ENCODE measurements around the gene NRXN3. TPM values are rescaled to one million over a fixed set of nuclear protein-coding genes. Genes with fewer than 3 reads are reported as not detected.

NRXN3 gene
- total and polyA plus RNA-seq, 2 of the 13 experiments (the other 11 are each of a cell fraction or from before 2014, with no cell fraction given) = 0.03 TPM; not detected in 1

DNA sequence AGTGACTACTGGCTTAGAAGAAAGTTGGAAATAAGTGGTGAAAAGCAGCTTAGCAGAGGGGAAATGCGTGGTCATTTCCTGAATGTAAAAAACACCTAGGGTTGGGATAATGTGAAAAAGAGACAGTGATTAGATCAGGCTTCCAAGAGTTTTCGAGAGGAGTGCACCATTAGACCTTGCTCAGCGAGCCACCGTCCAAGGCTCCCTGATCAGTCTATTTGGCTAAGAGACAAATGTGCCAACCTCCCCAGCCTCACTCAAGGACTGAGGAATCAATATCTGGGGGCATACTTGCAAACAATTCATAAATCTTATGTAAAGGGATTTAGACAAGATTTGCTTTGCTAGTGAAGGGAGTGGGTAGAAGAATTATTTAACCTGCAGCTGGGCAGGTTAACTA lies 594.5 kb downstream of the NRXN3 start (continued):
- TF ChIP-seq SPEN (CRISPR knock-in tag; IDR thresholded peaks at IDR 0.05; ENCODE audit: low read depth) (no peak), IKZF1 (IDR thresholded peaks at IDR 0.05) (no peak), SAP130 (CRISPR knock-in tag; IDR thresholded peaks at IDR 0.05; ENCODE audit: low read depth) (no peak), ZNF20 (CRISPR knock-in tag; IDR thresholded peaks at IDR 0.05) (no peak), FOXC1 (CRISPR knock-in tag; IDR thresholded peaks at IDR 0.05; ENCODE audit: borderline replicate concordance) (no peak), ZFP36 (IDR thresholded peaks at IDR 0.05; ENCODE audit: borderline replicate concordance, low read depth, low read length, partially characterized antibody) (no peak)

DNA sequence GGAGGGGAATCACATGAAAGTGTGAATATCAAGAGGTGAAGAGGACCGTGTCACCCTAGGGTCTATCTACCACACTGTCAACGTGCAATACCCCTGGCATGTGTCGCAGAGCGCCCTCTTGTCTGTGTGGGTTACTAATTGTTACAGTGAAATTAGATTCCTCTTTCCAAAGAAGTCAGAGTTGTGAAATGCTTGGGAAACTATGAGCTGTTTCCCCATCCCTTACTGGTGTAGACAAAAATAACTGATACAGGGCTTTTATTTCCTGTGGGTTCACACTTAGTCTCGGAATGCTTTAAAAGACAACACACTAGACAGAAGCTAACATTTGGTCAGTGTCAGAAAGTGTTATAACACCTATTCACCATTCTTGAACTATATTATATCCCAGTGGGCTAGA lies 597.3 kb downstream of the NRXN3 start:
- ATAC-seq (no peak), FAIRE-seq (no peak), DNase-seq (ENCODE audit: low spot score) (no peak)
- H3K9ac ChIP-seq (ENCODE audit: insufficient read depth, low read depth, low read length) = no peak overlapping the region
- H3K27me3 ChIP-seq (ENCODE audit: control insufficient read depth in 1 of 2, insufficient read depth in 2 of 2, low read length in 2 of 2) = no peaks in the 10 kb centered on the region
- H3K4me2 ChIP-seq (ENCODE audit: low read depth, low read length) = no peak overlapping the region
- no peaks in the 10 kb centered on the region for H3K79me2 ChIP-seq (ENCODE audit: insufficient read depth, low read length)
- H3K36me3 ChIP-seq (replicated peaks in 1 of 2; ENCODE audit: control insufficient read depth in 1 of 2, insufficient read depth in 2 of 2, low read length in 2 of 2) = no peaks in the 10 kb centered on the region
- intact Hi-C loops (cut with micrococcal nuclease; ENCODE audit: unreplicated experiment) = no loop called here
- ChIA-PET POLR2A (no interaction called here), CTCF (ENCODE audit: low intra/inter-chr PET ratio, low total read pairs) (no interaction called here)
- no peaks in the 10 kb centered on the region for H4K20me1 ChIP-seq (ENCODE audit: insufficient read depth, low read length)
- no peak overlapping the region for H3K27ac ChIP-seq (ENCODE audit: extremely low read length, insufficient read depth, low read length)
- in situ Hi-C loops (cut with HindIII; ENCODE audit: extremely low pct_ligation_motif_present, low pct_unique_long_range_greater_than_20kb) = no loop called here
- H3K4me3 ChIP-seq (replicated peaks in 1 of 3; ENCODE audit: insufficient read depth in 1 of 3, low read depth in 2 of 3, low read length in 3 of 3) = no peak overlapping the region
- no peaks in the 10 kb centered on the region for H3K4me1 ChIP-seq (ENCODE audit: insufficient read depth, low read length)
- no peak overlapping the region for H2AFZ ChIP-seq (ENCODE audit: low read length)
- no TSS peak for BruUV-seq (replicated peaks)
- WGBS (ENCODE audit: low lambda C conversion rate) = 0% methylated on average over 5 of the region's 5 CpGs
- H3K9me3 ChIP-seq (ENCODE audit: low read length) = no peaks in the 10 kb centered on the region
- TF ChIP-seq HNRNPH1 (optimal IDR thresholded peaks at IDR 0.05; ENCODE audit: low read depth, low read length) = no peak
- TF ChIP-seq, protein P1, sequence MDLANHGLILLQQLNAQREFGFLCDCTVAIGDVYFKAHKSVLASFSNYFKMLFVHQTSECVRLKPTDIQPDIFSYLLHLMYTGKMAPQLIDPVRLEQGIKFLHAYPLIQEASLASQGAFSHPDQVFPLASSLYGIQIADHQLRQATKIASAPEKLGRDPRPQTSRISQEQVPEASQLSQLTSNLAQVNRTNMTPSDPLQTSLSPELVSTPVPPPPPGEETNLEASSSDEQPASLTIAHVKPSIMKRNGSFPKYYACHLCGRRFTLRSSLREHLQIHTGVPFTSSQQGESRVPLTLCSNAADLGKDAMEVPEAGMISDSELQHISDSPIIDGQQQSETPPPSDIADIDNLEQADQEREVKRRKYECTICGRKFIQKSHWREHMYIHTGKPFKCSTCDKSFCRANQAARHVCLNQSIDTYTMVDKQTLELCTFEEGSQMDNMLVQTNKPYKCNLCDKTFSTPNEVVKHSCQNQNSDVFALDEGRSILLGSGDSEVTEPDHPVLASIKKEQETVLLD (CRISPR knock-in tag; IDR thresholded peaks at IDR 0.05; ENCODE audit: low read depth) = no peak
- TF ChIP-seq KLF11 (CRISPR knock-in tag; IDR thresholded peaks at IDR 0.05) = no peak
- TF ChIP-seq HMG20A (CRISPR knock-in tag; IDR thresholded peaks at IDR 0.05; ENCODE audit: borderline replicate concordance) = no peak
- TF ChIP-seq, protein P2, sequence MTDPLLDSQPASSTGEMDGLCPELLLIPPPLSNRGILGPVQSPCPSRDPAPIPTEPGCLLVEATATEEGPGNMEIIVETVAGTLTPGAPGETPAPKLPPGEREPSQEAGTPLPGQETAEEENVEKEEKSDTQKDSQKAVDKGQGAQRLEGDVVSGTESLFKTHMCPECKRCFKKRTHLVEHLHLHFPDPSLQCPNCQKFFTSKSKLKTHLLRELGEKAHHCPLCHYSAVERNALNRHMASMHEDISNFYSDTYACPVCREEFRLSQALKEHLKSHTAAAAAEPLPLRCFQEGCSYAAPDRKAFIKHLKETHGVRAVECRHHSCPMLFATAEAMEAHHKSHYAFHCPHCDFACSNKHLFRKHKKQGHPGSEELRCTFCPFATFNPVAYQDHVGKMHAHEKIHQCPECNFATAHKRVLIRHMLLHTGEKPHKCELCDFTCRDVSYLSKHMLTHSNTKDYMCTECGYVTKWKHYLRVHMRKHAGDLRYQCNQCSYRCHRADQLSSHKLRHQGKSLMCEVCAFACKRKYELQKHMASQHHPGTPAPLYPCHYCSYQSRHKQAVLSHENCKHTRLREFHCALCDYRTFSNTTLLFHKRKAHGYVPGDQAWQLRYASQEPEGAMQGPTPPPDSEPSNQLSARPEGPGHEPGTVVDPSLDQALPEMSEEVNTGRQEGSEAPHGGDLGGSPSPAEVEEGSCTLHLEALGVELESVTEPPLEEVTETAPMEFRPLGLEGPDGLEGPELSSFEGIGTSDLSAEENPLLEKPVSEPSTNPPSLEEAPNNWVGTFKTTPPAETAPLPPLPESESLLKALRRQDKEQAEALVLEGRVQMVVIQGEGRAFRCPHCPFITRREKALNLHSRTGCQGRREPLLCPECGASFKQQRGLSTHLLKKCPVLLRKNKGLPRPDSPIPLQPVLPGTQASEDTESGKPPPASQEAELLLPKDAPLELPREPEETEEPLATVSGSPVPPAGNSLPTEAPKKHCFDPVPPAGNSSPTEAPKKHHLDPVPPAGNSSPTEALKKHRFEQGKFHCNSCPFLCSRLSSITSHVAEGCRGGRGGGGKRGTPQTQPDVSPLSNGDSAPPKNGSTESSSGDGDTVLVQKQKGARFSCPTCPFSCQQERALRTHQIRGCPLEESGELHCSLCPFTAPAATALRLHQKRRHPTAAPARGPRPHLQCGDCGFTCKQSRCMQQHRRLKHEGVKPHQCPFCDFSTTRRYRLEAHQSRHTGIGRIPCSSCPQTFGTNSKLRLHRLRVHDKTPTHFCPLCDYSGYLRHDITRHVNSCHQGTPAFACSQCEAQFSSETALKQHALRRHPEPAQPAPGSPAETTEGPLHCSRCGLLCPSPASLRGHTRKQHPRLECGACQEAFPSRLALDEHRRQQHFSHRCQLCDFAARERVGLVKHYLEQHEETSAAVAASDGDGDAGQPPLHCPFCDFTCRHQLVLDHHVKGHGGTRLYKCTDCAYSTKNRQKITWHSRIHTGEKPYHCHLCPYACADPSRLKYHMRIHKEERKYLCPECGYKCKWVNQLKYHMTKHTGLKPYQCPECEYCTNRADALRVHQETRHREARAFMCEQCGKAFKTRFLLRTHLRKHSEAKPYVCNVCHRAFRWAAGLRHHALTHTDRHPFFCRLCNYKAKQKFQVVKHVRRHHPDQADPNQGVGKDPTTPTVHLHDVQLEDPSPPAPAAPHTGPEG (CRISPR knock-in tag; IDR thresholded peaks at IDR 0.05) = no peak
- TF ChIP-seq, protein P3, sequence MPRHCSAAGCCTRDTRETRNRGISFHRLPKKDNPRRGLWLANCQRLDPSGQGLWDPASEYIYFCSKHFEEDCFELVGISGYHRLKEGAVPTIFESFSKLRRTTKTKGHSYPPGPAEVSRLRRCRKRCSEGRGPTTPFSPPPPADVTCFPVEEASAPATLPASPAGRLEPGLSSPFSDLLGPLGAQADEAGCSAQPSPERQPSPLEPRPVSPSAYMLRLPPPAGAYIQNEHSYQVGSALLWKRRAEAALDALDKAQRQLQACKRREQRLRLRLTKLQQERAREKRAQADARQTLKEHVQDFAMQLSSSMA (CRISPR knock-in tag; IDR thresholded peaks at IDR 0.05) = no peak
- no peak for TF ChIP-seq STAT5B (CRISPR knock-in tag; IDR thresholded peaks at IDR 0.05)
- no peak for TF ChIP-seq CBFB (CRISPR knock-in tag; IDR thresholded peaks at IDR 0.05)
- TF ChIP-seq, protein P4, sequence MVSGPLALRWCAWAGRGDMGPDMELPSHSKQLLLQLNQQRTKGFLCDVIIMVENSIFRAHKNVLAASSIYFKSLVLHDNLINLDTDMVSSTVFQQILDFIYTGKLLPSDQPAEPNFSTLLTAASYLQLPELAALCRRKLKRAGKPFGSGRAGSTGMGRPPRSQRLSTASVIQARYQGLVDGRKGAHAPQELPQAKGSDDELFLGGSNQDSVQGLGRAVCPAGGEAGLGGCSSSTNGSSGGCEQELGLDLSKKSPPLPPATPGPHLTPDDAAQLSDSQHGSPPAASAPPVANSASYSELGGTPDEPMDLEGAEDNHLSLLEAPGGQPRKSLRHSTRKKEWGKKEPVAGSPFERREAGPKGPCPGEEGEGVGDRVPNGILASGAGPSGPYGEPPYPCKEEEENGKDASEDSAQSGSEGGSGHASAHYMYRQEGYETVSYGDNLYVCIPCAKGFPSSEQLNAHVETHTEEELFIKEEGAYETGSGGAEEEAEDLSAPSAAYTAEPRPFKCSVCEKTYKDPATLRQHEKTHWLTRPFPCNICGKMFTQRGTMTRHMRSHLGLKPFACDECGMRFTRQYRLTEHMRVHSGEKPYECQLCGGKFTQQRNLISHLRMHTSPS (CRISPR knock-in tag; IDR thresholded peaks at IDR 0.05; ENCODE audit: low read depth) = no peak

Measured in HepG2 (cell line).